Duodenal mucosa (tissue), 2 donors: ENCODE measurements around the gene SLC35F3.
"Not testable (repeated sequence)": the region's sequence is repeated elsewhere in the genome, so short reads cannot be mapped to it uniquely, and the experiment has no call there.

Experiments used
- H3K27ac ChIP-seq: one replicate; pipeline ENCODE4 v1.7.0; 2013; ENCODE audit warnings: low read depth, low read length
- H3K27me3 ChIP-seq, 2 donors: one replicate each; pipeline ENCODE4 v1.7.0; 2013; ENCODE audit warnings: low read length in 2 of 2, control low read depth in 1 of 2; ENCODE audit not compliant: insufficient read depth in 2 of 2, control insufficient read depth in 1 of 2
- H3K36me3 ChIP-seq, 2 donors: one replicate each; pipeline ENCODE4 v1.7.0; 2013; ENCODE audit warnings: low read length in 2 of 2, control low read depth in 1 of 2; ENCODE audit not compliant: insufficient read depth in 2 of 2, control insufficient read depth in 1 of 2
- H3K4me1 ChIP-seq, 2 donors: one replicate each; pipeline ENCODE4 v1.7.0; 2013; ENCODE audit warnings: low read length in 2 of 2, control low read depth in 1 of 2; ENCODE audit not compliant: insufficient read depth in 2 of 2, control insufficient read depth in 1 of 2
- H3K4me3 ChIP-seq, 2 donors: one replicate each; pipeline ENCODE4 v1.7.0; 2013; ENCODE audit warnings: low read length in 2 of 2, low read depth in 1 of 2
- H3K9ac ChIP-seq, 2 donors: one replicate each; pipeline ENCODE4 v1.7.0; 2013; ENCODE audit warnings: low read length in 2 of 2, low read depth in 1 of 2
- H3K9me3 ChIP-seq, 2 donors: one replicate each; pipeline ENCODE4 v1.7.0; 2013; ENCODE audit warnings: low read length in 2 of 2, control low read depth in 1 of 2; ENCODE audit not compliant: control insufficient read depth in 1 of 2

SLC35F3 gene

GRCh38 chr1:234237393-234237792, 332.9 kb downstream of the SLC35F3 start:
- Histone ChIP-seq H3K4me1 (no peaks in the 10 kb centered on the region), H3K4me3 (no peak overlapping the region), H3K27ac (no peak overlapping the region), H3K9ac (no peak overlapping the region), H3K36me3 (no peaks in the 10 kb centered on the region), H3K27me3 (peaks cover 3 to 5% of the 10 kb centered on the region in 2 donors), H3K9me3 (no peaks in the 10 kb centered on the region)

GRCh38 chr1:234238060-234238459, 333.6 kb downstream of the SLC35F3 start:
- Histone ChIP-seq H3K27ac (no peak overlapping the region), H3K4me1 (no peaks in the 10 kb centered on the region), H3K9ac (no peak overlapping the region), H3K27me3 (peaks cover 3 to 5% of the 10 kb centered on the region in 2 donors), H3K4me3 (no peak overlapping the region), H3K9me3 (no peaks in the 10 kb centered on the region), H3K36me3 (no peaks in the 10 kb centered on the region)

- Histone ChIP-seq H3K36me3 (no peaks in the 10 kb centered on the region), H3K27me3 (peaks cover 3 to 10% of the 10 kb centered on the region in 2 donors), H3K27ac (no peak overlapping the region), H3K4me1 (no peaks in the 10 kb centered on the region), H3K9ac (no peak overlapping the region), H3K9me3 (no peaks in the 10 kb centered on the region), H3K4me3 (no peak overlapping the region)
Observed at GRCh38 chr1:234239515-234239914, 335.0 kb downstream of the SLC35F3 start.

GRCh38 chr1:234239936-234240335, 335.5 kb downstream of the SLC35F3 start:
- H3K27me3 ChIP-seq = peaks cover 3 to 8% of the 10 kb centered on the region in 2 donors
- H3K9ac ChIP-seq = no peak overlapping the region
- H3K36me3 ChIP-seq = no peaks in the 10 kb centered on the region
- no peaks in the 10 kb centered on the region for H3K9me3 ChIP-seq
- no peaks in the 10 kb centered on the region for H3K4me1 ChIP-seq
- H3K4me3 ChIP-seq = no peak overlapping the region
- no peak overlapping the region for H3K27ac ChIP-seq

GRCh38 chr1:234240680-234241079, 336.2 kb downstream of the SLC35F3 start:
- H3K27me3 ChIP-seq = peaks cover 3 to 5% of the 10 kb centered on the region in 2 donors
- H3K9me3 ChIP-seq = no peaks in the 10 kb centered on the region

GRCh38 chr1:234241941-234242490, 337.5 kb downstream of the SLC35F3 start:
- no peak overlapping the region for H3K27ac ChIP-seq
- no peaks in the 10 kb centered on the region for H3K9me3 ChIP-seq
- no peaks in the 10 kb centered on the region for H3K4me1 ChIP-seq
- peaks cover 3 to 5% of the 10 kb centered on the region in 2 donors for H3K27me3 ChIP-seq
- H3K9ac ChIP-seq = no peak overlapping the region
- H3K36me3 ChIP-seq = no peaks in the 10 kb centered on the region
- no peak overlapping the region for H3K4me3 ChIP-seq

More at GRCh38 chr1:234240680-234241079, 336.2 kb downstream of the SLC35F3 start:
- Histone ChIP-seq H3K36me3 (no peaks in the 10 kb centered on the region), H3K27ac (no peak overlapping the region), H3K4me3 (no peak overlapping the region), H3K4me1 (no peaks in the 10 kb centered on the region), H3K9ac (no peak overlapping the region)

- Histone ChIP-seq H3K9me3 (no peaks in the 10 kb centered on the region), H3K9ac (no peak overlapping the region), H3K27ac (no peak overlapping the region), H3K36me3 (no peaks in the 10 kb centered on the region), H3K4me1 (no peaks in the 10 kb centered on the region), H3K4me3 (no peak overlapping the region), H3K27me3 (peaks cover 3 to 5% of the 10 kb centered on the region in 2 donors)
Observed at GRCh38 chr1:234243521-234244260, 339.2 kb downstream of the SLC35F3 start.

GRCh38 chr1:234244482-234244881, 340.0 kb downstream of the SLC35F3 start:
- Histone ChIP-seq H3K4me1 (no peaks in the 10 kb centered on the region), H3K9ac (no peak overlapping the region), H3K36me3 (no peaks in the 10 kb centered on the region), H3K27me3 (peaks cover 0 to 5% of the 10 kb centered on the region in 2 donors), H3K4me3 (no peak overlapping the region), H3K27ac (no peak overlapping the region), H3K9me3 (no peaks in the 10 kb centered on the region)

GRCh38 chr1:234246638-234247116, 342.2 kb downstream of the SLC35F3 start:
- no peaks in the 10 kb centered on the region for H3K4me1 ChIP-seq
- H3K27me3 ChIP-seq = peaks cover 0 to 5% of the 10 kb centered on the region in 2 donors
- no peak overlapping the region for H3K9ac ChIP-seq
- H3K27ac ChIP-seq = no peak overlapping the region
- no peak overlapping the region for H3K4me3 ChIP-seq
- H3K36me3 ChIP-seq = no peaks in the 10 kb centered on the region
- no peaks in the 10 kb centered on the region for H3K9me3 ChIP-seq

- not testable (repeated sequence) for H3K27ac ChIP-seq, H3K9me3 ChIP-seq, H3K4me3 ChIP-seq, H3K36me3 ChIP-seq, H3K27me3 ChIP-seq, H3K4me1 ChIP-seq, H3K9ac ChIP-seq
Observed at GRCh38 chr1:234247746-234248145, 343.3 kb downstream of the SLC35F3 start.
